PC-9 (cell line): ENCODE measurements around the gene GLYATL3. TPM values are rescaled to one million over a fixed set of nuclear protein-coding genes. Genes with fewer than 3 reads are reported as not detected.

Experiments
- BruUV-seq: library from RNA; stranded (reverse); fragments of 400-500 nt; replicated peaks from 2 replicates; lab custom pipeline; 2021; lab: Mats Ljungman, UMichigan
- CTCF ChIA-PET: fragments of 300-600 bp; sonication (Branson Sonifier 250); formaldehyde crosslinking; loops from one replicate; lab custom pipeline; 2022; ENCODE audit warnings: antibody characterized with exemption; lab: Charles Lee
- POLR2A ChIA-PET: fragments of 300-600 bp; sonication (Branson Sonifier 250); formaldehyde crosslinking; loops from one replicate; lab custom pipeline; 2022; ENCODE audit warnings: antibody characterized with exemption; ENCODE audit not compliant: unreplicated experiment; lab: Charles Lee
- DNase-seq, 2 experiments: peaks; one replicate each; pipeline versions ENCODE4 v3.0.0 to v3.0.0-alpha.2; 2015 to 2022; ENCODE audit warnings: mixed read lengths in 1 of 2
- H2AFZ ChIP-seq: fragments of 200-600 bp; sonication (generic); 2 replicates; pipeline ENCODE4 v1.8.1; 2017; ENCODE audit warnings: antibody characterized with exemption
- H3F3A ChIP-seq: fragments of 200-600 bp; sonication (generic); 2 replicates; pipeline ENCODE4 v1.8.1; 2017; ENCODE audit warnings: antibody characterized with exemption, mild to moderate bottlenecking, low read depth; ENCODE audit not compliant: insufficient read depth
- H3K27ac ChIP-seq: fragments of 200-600 bp; sonication (generic); 2 replicates; pipeline ENCODE4 v1.6.1; 2016; ENCODE audit warnings: mixed run types
- H3K27me3 ChIP-seq: fragments of 200-600 bp; sonication (generic); 2 replicates; pipeline ENCODE4 v1.6.1; 2016; ENCODE audit warnings: low read depth, mixed run types; ENCODE audit not compliant: insufficient read depth
- H3K36me3 ChIP-seq: fragments of 200-600 bp; sonication (generic); 2 replicates; pipeline ENCODE4 v1.6.1; 2016; ENCODE audit warnings: low read depth, mixed run types
- H3K4me1 ChIP-seq: fragments of 200-600 bp; sonication (generic); replicated peaks from 2 replicates; pipeline ENCODE4 v1.6.1; 2016; ENCODE audit warnings: mixed run types; ENCODE audit not compliant: insufficient read depth
- H3K4me2 ChIP-seq: fragments of 200-600 bp; sonication (generic); 2 replicates; pipeline ENCODE4 v1.6.1; 2017; ENCODE audit warnings: mixed run types
- H3K4me3 ChIP-seq: fragments of 200-600 bp; sonication (generic); 2 replicates; pipeline ENCODE4 v1.6.1; 2016; ENCODE audit warnings: mixed run types
- H3K79me2 ChIP-seq: fragments of 200-600 bp; sonication (generic); 2 replicates; pipeline ENCODE4 v1.6.1; 2017; ENCODE audit warnings: low read depth, mixed run types
- H3K9me2 ChIP-seq: fragments of 200-600 bp; sonication (generic); 2 replicates; pipeline ENCODE4 v1.8.1; 2017; ENCODE audit warnings: mild to moderate bottlenecking; ENCODE audit not compliant: insufficient read depth
- H3K9me3 ChIP-seq: fragments of 200-600 bp; sonication (generic); 2 replicates; pipeline ENCODE4 v1.8.1; 2016; ENCODE audit warnings: low read depth; ENCODE audit not compliant: insufficient read depth
- H4K20me1 ChIP-seq: fragments of 200-600 bp; sonication (generic); 2 replicates; pipeline ENCODE4 v1.8.1; 2017; ENCODE audit not compliant: insufficient read depth
- EZH2 ChIP-seq: fragments of 200-600 bp; sonication (generic); IDR thresholded peaks from 2 replicates; pipeline ENCODE4 v1.8.0; 2017; ENCODE audit warnings: antibody characterized with exemption, low read depth
- intact Hi-C: fragments of 100-400 bp; cut with micrococcal nuclease; formaldehyde crosslinking; loops from one replicate; pipeline ENCODE4 v1.10.0; 2022; ENCODE audit not compliant: unreplicated experiment
- total RNA-seq: library from RNA; stranded (reverse); gene quantifications from 2 replicates; pipeline ENCODE4 v1.2.3, GENCODE V29; 2021
- TF ChIP-seq, protein P1 (sequence below): fragments of 200-600 bp; sonication (generic); conservative IDR thresholded peaks from 2 replicates; pipeline ENCODE4 v1.6.1; 2017; ENCODE audit warnings: mixed run types, antibody characterized with exemption, mild to moderate bottlenecking, moderate library complexity

GLYATL3 gene
- total RNA-seq, 1 experiment from 2014 or later: not detected

- ChIA-PET CTCF (no interaction called here), POLR2A (no interaction called here)
- intact Hi-C loops: no loop called here
- Histone ChIP-seq H3K79me2 (no peaks in the 10 kb centered on the region), H3K9me3 (peaks cover 4% of the 10 kb centered on the region; the same call in 1 of the 2 replicates), H3K36me3 (no peaks in the 10 kb centered on the region), H2AFZ (no peak overlapping the region), H3K27ac (no peak overlapping the region), H3K4me3 (no peak overlapping the region), H3F3A (no peaks in the 10 kb centered on the region), H3K4me1 (peaks cover 10% of the 10 kb centered on the region), H3K27me3 (no peaks in the 10 kb centered on the region), H3K9me2 (no peaks in the 10 kb centered on the region), H3K4me2 (no peak overlapping the region), H4K20me1 (no peaks in the 10 kb centered on the region)
- DNase-seq: no peak
- no TSS peak for BruUV-seq
- TF ChIP-seq, protein P1, sequence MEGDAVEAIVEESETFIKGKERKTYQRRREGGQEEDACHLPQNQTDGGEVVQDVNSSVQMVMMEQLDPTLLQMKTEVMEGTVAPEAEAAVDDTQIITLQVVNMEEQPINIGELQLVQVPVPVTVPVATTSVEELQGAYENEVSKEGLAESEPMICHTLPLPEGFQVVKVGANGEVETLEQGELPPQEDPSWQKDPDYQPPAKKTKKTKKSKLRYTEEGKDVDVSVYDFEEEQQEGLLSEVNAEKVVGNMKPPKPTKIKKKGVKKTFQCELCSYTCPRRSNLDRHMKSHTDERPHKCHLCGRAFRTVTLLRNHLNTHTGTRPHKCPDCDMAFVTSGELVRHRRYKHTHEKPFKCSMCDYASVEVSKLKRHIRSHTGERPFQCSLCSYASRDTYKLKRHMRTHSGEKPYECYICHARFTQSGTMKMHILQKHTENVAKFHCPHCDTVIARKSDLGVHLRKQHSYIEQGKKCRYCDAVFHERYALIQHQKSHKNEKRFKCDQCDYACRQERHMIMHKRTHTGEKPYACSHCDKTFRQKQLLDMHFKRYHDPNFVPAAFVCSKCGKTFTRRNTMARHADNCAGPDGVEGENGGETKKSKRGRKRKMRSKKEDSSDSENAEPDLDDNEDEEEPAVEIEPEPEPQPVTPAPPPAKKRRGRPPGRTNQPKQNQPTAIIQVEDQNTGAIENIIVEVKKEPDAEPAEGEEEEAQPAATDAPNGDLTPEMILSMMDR: no peak
- TF ChIP-seq EZH2: no peak
Observed at GRCh38 chr6:49564552-49564951, 64.8 kb downstream of the GLYATL3 start.

- H3K9me2 ChIP-seq: no peaks in the 10 kb centered on the region
- peaks cover 11% of the 10 kb centered on the region for H3K4me1 ChIP-seq
- H3K27me3 ChIP-seq: no peaks in the 10 kb centered on the region
- no peaks in the 10 kb centered on the region for H3K79me2 ChIP-seq
- no peak overlapping the region for H3K4me3 ChIP-seq
- intact Hi-C loops: no loop called here
- no peaks in the 10 kb centered on the region for H3F3A ChIP-seq
- H3K36me3 ChIP-seq: no peaks in the 10 kb centered on the region
- no peak for DNase-seq
- peaks cover 4% of the 10 kb centered on the region; the same call in 1 of the 2 replicates for H3K9me3 ChIP-seq
- BruUV-seq: no TSS peak
- POLR2A ChIA-PET: no interaction called here
- no peaks in the 10 kb centered on the region for H4K20me1 ChIP-seq
- H3K4me2 ChIP-seq: no peak overlapping the region
- H2AFZ ChIP-seq: no peak overlapping the region
- no peak for TF ChIP-seq EZH2
- TF ChIP-seq, protein P1: no peak
- no peak overlapping the region for H3K27ac ChIP-seq
- CTCF ChIA-PET: no interaction called here
Observed at GRCh38 chr6:49565261-49565660, 65.5 kb downstream of the GLYATL3 start.

GRCh38 chr6:49565855-49566254 lies 66.1 kb downstream of the GLYATL3 start:
- Histone ChIP-seq H3K9me2 (no peaks in the 10 kb centered on the region), H3K27me3 (no peaks in the 10 kb centered on the region), H3K36me3 (no peaks in the 10 kb centered on the region), H3K4me2 (no peak overlapping the region), H3K4me3 (no peak overlapping the region), H3K9me3 (peaks cover 4% of the 10 kb centered on the region; the same call in 1 of the 2 replicates), H3K27ac (no peak overlapping the region), H4K20me1 (no peaks in the 10 kb centered on the region), H3K79me2 (no peaks in the 10 kb centered on the region), H3K4me1 (peaks cover 17% of the 10 kb centered on the region), H2AFZ (no peak overlapping the region), H3F3A (no peaks in the 10 kb centered on the region)
- DNase-seq: no peak
- ChIA-PET POLR2A (interaction anchor here (0.6 kb wide), 1 partner anchor 117 kb away, joined by 8 read pairs; no protein-coding TSS in a partner anchor), CTCF (no interaction called here)
- BruUV-seq: no TSS peak
- intact Hi-C loops: no loop called here
- TF ChIP-seq, protein P1: no peak
- TF ChIP-seq EZH2: no peak
